Measurements from ENCODE around the gene CST7. TPM values are rescaled to one million over a fixed set of nuclear protein-coding genes. Genes with fewer than 3 reads are reported as not detected.

Gene CST7
- total and polyA plus RNA-seq, 10 of the 15 experiments (the other 5 are each of a cell fraction or from before 2014, with no cell fraction given), result 0.69 TPM; not detected in 9

- no peak for TF ChIP-seq IKZF1 (conservative IDR thresholded peaks at IDR 0.05)
- TF ChIP-seq PAX5 (IDR thresholded peaks at IDR 0.05; ENCODE audit: borderline replicate concordance, low read depth, low read length), result no peak
- no peak for TF ChIP-seq BCL3 (IDR thresholded peaks at IDR 0.05; ENCODE audit: borderline replicate concordance, insufficient read depth, low read depth, low read length, poor library complexity, severe bottlenecking)
- TF ChIP-seq RFX5 (IDR thresholded peaks at IDR 0.05; ENCODE audit: low read depth, low read length), result no peak
- no peak for TF ChIP-seq SMAD5 (IDR thresholded peaks at IDR 0.05; ENCODE audit: low read depth)
- TF ChIP-seq ASH2L (IDR thresholded peaks at IDR 0.05; ENCODE audit: borderline replicate concordance, low read depth), result no peak
- TF ChIP-seq TCF12 (IDR thresholded peaks at IDR 0.05; ENCODE audit: low read depth, low read length), result no peak
- TF ChIP-seq MYB (IDR thresholded peaks at IDR 0.05; ENCODE audit: borderline replicate concordance, low read depth, low read length), result no peak
- TF ChIP-seq ZNF274 (IDR thresholded peaks at IDR 0.05; ENCODE audit: insufficient read depth, insufficient read length), result no peak
- TF ChIP-seq CBX3 (IDR thresholded peaks at IDR 0.05; ENCODE audit: borderline replicate concordance, low read depth), result no peak
- no peak for TF ChIP-seq USF2 (IDR thresholded peaks at IDR 0.05; ENCODE audit: borderline replicate concordance, low read depth, low read length)
- no peak for TF ChIP-seq POLR2AphosphoS5 (IDR thresholded peaks at IDR 0.05; ENCODE audit: low read length)
- TF ChIP-seq RBBP5 (conservative IDR thresholded peaks at IDR 0.05), result no peak
- TF ChIP-seq FOXM1 (IDR thresholded peaks at IDR 0.05; ENCODE audit: low read depth, low read length), result no peak
- TF ChIP-seq WRNIP1 (IDR thresholded peaks at IDR 0.05; ENCODE audit: borderline replicate concordance, low read depth, low read length), result no peak
- no peak for TF ChIP-seq CBX5 (IDR thresholded peaks at IDR 0.05; ENCODE audit: low read depth)
- no peak for TF ChIP-seq PRDM15 (CRISPR knock-in tag; IDR thresholded peaks at IDR 0.05)
- peak in 1 of 3 experiments; percentile 13; a peak in 1 of 6 replicates for TF ChIP-seq CTCF (IDR thresholded peaks at IDR 0.05 in 2 of 3, conservative IDR thresholded peaks at IDR 0.05 in 1 of 3; ENCODE audit: control insufficient read depth in 2 of 3, extremely low read depth in 1 of 3, insufficient read depth in 1 of 3, low read depth in 3 of 3, low read length in 3 of 3)
- no peak for TF ChIP-seq CHD1 (IDR thresholded peaks at IDR 0.05; ENCODE audit: low read depth, low read length)
- no peak for TF ChIP-seq HSF1 (IDR thresholded peaks at IDR 0.05; ENCODE audit: low read depth, low read length)
- TF ChIP-seq USF1 (IDR thresholded peaks at IDR 0.05; ENCODE audit: borderline replicate concordance, extremely low read length, insufficient read depth, low read depth, low read length), result no peak
Measured at GRCh38 chr20:24955045-24955444, 6.0 kb downstream of the CST7 start (continued).
